ENCODE measurements around the gene TPM1.

DNA sequence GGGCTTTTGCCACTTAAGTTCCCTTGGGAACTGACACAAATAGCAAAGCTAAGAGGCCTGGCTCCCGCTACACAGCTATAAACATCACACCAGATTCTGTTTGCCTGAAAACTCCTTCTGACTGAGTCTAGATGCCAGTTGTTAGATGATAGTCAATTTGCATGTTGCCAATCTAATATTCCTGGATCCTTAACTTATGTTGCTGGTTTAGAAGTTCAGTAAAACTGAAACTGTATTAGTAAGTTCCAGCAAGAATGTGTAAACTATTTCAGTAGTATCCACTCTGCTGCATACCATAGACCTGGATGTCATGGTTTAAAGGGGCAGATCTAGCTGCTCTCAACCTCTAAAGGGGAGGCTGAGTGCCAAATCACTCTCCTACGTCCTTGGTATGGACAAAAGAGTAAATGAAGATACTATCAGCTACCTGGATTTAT is 52.0 kb downstream of the TPM1 start:
- TF ChIP-seq, protein P1, sequence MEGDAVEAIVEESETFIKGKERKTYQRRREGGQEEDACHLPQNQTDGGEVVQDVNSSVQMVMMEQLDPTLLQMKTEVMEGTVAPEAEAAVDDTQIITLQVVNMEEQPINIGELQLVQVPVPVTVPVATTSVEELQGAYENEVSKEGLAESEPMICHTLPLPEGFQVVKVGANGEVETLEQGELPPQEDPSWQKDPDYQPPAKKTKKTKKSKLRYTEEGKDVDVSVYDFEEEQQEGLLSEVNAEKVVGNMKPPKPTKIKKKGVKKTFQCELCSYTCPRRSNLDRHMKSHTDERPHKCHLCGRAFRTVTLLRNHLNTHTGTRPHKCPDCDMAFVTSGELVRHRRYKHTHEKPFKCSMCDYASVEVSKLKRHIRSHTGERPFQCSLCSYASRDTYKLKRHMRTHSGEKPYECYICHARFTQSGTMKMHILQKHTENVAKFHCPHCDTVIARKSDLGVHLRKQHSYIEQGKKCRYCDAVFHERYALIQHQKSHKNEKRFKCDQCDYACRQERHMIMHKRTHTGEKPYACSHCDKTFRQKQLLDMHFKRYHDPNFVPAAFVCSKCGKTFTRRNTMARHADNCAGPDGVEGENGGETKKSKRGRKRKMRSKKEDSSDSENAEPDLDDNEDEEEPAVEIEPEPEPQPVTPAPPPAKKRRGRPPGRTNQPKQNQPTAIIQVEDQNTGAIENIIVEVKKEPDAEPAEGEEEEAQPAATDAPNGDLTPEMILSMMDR (IDR thresholded peaks at IDR 0.05) = no peak
- TF ChIP-seq POLR2AphosphoS5 (IDR thresholded peaks at IDR 0.05; ENCODE audit: insufficient read depth in 1 of 2, low read depth in 1 of 2) = no peak

Measured in vagina (tissue), 2 donors.